ENCODE results near the gene TMPRSS12.
"Not testable (repeated sequence)": the region's sequence is repeated elsewhere in the genome, so short reads cannot be mapped to it uniquely, and the experiment has no call there.

TMPRSS12 gene

GRCh38 chr12:50926932-50927331 lies 84.2 kb downstream of the TMPRSS12 start:
- DNase-seq, result not testable (repeated sequence)

GRCh38 chr12:50927356-50927755 lies 84.6 kb downstream of the TMPRSS12 start:
- no peak for DNase-seq

GRCh38 chr12:50927766-50928224 lies 85.1 kb downstream of the TMPRSS12 start:
- DNase-seq, result no peak

- no peak for DNase-seq
Observed at GRCh38 chr12:50928392-50928791, 85.7 kb downstream of the TMPRSS12 start.

GRCh38 chr12:50929831-50930230 lies 87.1 kb downstream of the TMPRSS12 start:
- DNase-seq, result peak in 1 of 2 experiments; percentile 4

GRCh38 chr12:50930477-50930876 lies 87.8 kb downstream of the TMPRSS12 start:
- not testable (repeated sequence) for DNase-seq

GRCh38 chr12:50932787-50933280 lies 90.1 kb downstream of the TMPRSS12 start:
- DNase-seq, result no peak

GRCh38 chr12:50933459-50934124 lies 90.9 kb downstream of the TMPRSS12 start:
- no peak for DNase-seq

GRCh38 chr12:50934371-50934851 lies 91.7 kb downstream of the TMPRSS12 start:
- DNase-seq, result no peak

- no peak for DNase-seq
Observed at GRCh38 chr12:50934981-50935807, 92.5 kb downstream of the TMPRSS12 start.

- DNase-seq, result no peak
Observed at GRCh38 chr12:50936821-50937530, 94.2 kb downstream of the TMPRSS12 start.

Data from NCI-H446 (cell line).